K562 (cell line): ENCODE results near the gene SUCNR1. TPM values are rescaled to one million over a fixed set of nuclear protein-coding genes. Genes with fewer than 3 reads are reported as not detected.

Experiments
- CEBPG ChIP-seq, 3 experiments: fragments of 200-800 bp in 1 of 3; sonication (Bioruptor generic) in 1 of 3; sonication (generic) in 1 of 3; formaldehyde crosslinking in 1 of 3; IDR thresholded peaks in 2 of 3; conservative IDR thresholded peaks in 1 of 3; 2 replicates each; pipeline versions ENCODE4 v1.6.1 to v1.8.0; 2016 to 2022; ENCODE audit warnings: missing compliant biosample characterization in 2 of 3, missing genetic modification characterization in 2 of 3, mild to moderate bottlenecking in 1 of 3, missing genetic modification reagents in 1 of 3
- CREB1 ChIP-seq, 2 experiments: sonication (generic) in 1 of 2; formaldehyde crosslinking in 1 of 2; IDR thresholded peaks; 2 replicates each; pipeline versions ENCODE4 v1.6.1 to v1.8.0; 2012 to 2022; ENCODE audit warnings: inconsistent platforms in 1 of 2, mild to moderate bottlenecking in 1 of 2, missing genetic modification reagents in 1 of 2, moderate library complexity in 1 of 2
- ESRRB ChIP-seq: fragments of 250-450 bp; sonication (Bioruptor Pico); IDR thresholded peaks from 2 replicates; pipeline ENCODE4 v1.5.0; 2020; ENCODE audit warnings: mild to moderate bottlenecking, moderate library complexity, borderline replicate concordance
- KDM5B ChIP-seq: fragments of 200-600 bp; sonication (generic); IDR thresholded peaks from 2 replicates; pipeline ENCODE4 v1.6.1; 2012; ENCODE audit warnings: low read depth, mild to moderate bottlenecking, moderate library complexity, low read length, control low read depth, inconsistent platforms; ENCODE audit not compliant: insufficient replicate concordance
- LCOR ChIP-seq: sonication (generic); formaldehyde crosslinking; IDR thresholded peaks from 2 replicates; pipeline ENCODE4 v1.8.0; 2022; ENCODE audit warnings: mild to moderate bottlenecking, missing genetic modification reagents
- MTA1 ChIP-seq: fragments of 450-650 bp; IDR thresholded peaks from 2 replicates; pipeline ENCODE4 v1.6.1; 2017; ENCODE audit warnings: borderline replicate concordance
- NFYB ChIP-seq: IDR thresholded peaks from 2 replicates; pipeline ENCODE4 v1.6.1; 2011; ENCODE audit warnings: mild to moderate bottlenecking, moderate library complexity; ENCODE audit not compliant: insufficient read length; ENCODE audit errors: extremely low read depth
- PURB ChIP-seq: sonication (generic); formaldehyde crosslinking; IDR thresholded peaks from 2 replicates; pipeline ENCODE4 v1.9.0; 2021; ENCODE audit warnings: low read depth, mild to moderate bottlenecking, missing genetic modification reagents
- SAFB2 ChIP-seq: fragments of 200-400 bp; formaldehyde crosslinking; IDR thresholded peaks from 2 replicates; pipeline ENCODE4 v1.6.1; 2018; ENCODE audit warnings: borderline replicate concordance, low read length, low read depth, moderate library complexity; ENCODE audit not compliant: severe bottlenecking
- SMARCB1 ChIP-seq: IDR thresholded peaks from 2 replicates; pipeline ENCODE4 v1.6.1; 2011; ENCODE audit warnings: improper control_type of control experiment, low read depth; ENCODE audit not compliant: insufficient read length
- XRCC4 ChIP-seq: IDR thresholded peaks from one replicate; pipeline ENCODE4 v1.6.1; 2011; ENCODE audit not compliant: insufficient read depth, insufficient read length; ENCODE audit errors: extremely low read depth
- ZNF75A ChIP-seq: fragments of 450-650 bp; formaldehyde crosslinking; IDR thresholded peaks from 2 replicates; pipeline ENCODE4 v1.4.0; 2020; ENCODE audit warnings: mild to moderate bottlenecking
- ZNF79 ChIP-seq: fragments of 250-450 bp; sonication (Bioruptor Pico); IDR thresholded peaks from 2 replicates; pipeline ENCODE4 v1.4.0; 2020; ENCODE audit warnings: low read depth, mild to moderate bottlenecking, moderate library complexity
- polyA plus RNA-seq, 8 experiments: library from polyadenylated mRNA; depleted of rRNA in 4 of 8; stranded (reverse) in 5 of 8; unstranded in 3 of 8; fragments of >200 nt; fragmentation: Nextera tagmentation in 2 of 8; fragmentation: Illumina TruSeq in 1 of 8; extraction: Ambion mirVana in 2 of 8; extraction: Trizol in 1 of 8; gene quantifications; 2 replicates each; pipeline versions ENCODE4 v1.2.1 to v1.2.3, GENCODE V29; 2011 to 2014; ENCODE audit warnings: inconsistent platforms in 1 of 8, missing spikeins in 1 of 8
- total RNA-seq, 7 experiments: library from RNA; depleted of rRNA in 6 of 7; stranded (reverse); fragments of >200 nt in 6 of 7; fragmentation: Illumina TruSeq in 2 of 7; extraction: Trizol in 2 of 7; gene quantifications; 2 replicates each; pipeline versions ENCODE4 v1.2.1 to v1.2.3, GENCODE V29; 2011 to 2021; ENCODE audit warnings: low replicate concordance in 1 of 7
- TF ChIP-seq, protein P1 (sequence below): fragments of 250-450 bp; sonication (Bioruptor Pico); IDR thresholded peaks from 2 replicates; pipeline ENCODE4 v1.5.0; 2021; ENCODE audit warnings: mild to moderate bottlenecking, moderate library complexity
- TF ChIP-seq, protein P2 (sequence below): sonication (generic); formaldehyde crosslinking; IDR thresholded peaks from 2 replicates; pipeline ENCODE4 v1.9.0; 2022; ENCODE audit warnings: mild to moderate bottlenecking, missing genetic modification reagents
- TF ChIP-seq, protein P3 (sequence below): fragments of 150-350 bp; IDR thresholded peaks from 2 replicates; pipeline ENCODE4 v1.6.1; 2014; ENCODE audit warnings: low read depth, mild to moderate bottlenecking, low read length, borderline replicate concordance
- TF ChIP-seq, protein P4 (sequence below): fragments of 250-450 bp; sonication (Bioruptor Pico); IDR thresholded peaks from 2 replicates; pipeline ENCODE4 v1.4.0; 2020; ENCODE audit warnings: borderline replicate concordance

SUCNR1 gene
- total and polyA plus RNA-seq, 9 of the 15 experiments (the other 6 are each of a cell fraction or from before 2014, with no cell fraction given), result 0.04 to 0.54 (median 0.13) TPM

DNA sequence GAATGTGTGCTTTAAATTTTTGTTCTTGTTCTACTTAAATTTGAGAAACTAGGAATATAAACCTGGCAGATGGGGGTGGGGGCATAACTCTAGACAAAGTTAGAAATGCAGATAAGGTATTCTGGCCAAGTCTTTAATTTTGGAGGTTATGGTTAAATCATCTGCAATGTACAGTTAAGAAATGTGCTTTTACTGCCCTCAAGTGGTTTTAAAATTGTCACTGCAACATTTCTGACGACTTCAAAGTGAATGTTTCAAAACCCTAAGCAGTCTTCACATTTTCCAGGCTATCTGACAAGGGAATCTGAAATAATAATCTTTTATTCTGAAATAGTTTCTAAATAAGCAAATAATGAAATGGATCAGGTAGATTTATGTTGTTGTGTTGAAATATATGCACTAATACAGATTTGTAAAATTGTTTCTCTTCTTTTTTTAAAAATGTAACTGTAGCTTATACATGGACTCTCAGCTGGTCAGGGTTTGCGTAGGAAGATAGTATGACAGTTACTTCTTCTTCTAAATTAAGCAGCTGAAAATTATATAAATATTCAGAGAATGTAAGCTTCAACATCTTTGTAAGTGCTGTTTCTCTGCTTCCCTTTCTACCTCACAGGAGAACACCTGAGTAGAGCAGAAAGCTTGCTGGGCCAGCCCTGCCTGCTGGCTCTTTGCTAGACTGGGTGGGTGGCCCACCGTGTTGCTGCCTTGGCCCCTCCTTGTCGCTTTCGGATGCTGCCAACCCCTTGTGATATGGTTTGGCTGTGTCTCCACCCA, 45.0 kb downstream of the SUCNR1 start (continued):
- TF ChIP-seq, protein P1, sequence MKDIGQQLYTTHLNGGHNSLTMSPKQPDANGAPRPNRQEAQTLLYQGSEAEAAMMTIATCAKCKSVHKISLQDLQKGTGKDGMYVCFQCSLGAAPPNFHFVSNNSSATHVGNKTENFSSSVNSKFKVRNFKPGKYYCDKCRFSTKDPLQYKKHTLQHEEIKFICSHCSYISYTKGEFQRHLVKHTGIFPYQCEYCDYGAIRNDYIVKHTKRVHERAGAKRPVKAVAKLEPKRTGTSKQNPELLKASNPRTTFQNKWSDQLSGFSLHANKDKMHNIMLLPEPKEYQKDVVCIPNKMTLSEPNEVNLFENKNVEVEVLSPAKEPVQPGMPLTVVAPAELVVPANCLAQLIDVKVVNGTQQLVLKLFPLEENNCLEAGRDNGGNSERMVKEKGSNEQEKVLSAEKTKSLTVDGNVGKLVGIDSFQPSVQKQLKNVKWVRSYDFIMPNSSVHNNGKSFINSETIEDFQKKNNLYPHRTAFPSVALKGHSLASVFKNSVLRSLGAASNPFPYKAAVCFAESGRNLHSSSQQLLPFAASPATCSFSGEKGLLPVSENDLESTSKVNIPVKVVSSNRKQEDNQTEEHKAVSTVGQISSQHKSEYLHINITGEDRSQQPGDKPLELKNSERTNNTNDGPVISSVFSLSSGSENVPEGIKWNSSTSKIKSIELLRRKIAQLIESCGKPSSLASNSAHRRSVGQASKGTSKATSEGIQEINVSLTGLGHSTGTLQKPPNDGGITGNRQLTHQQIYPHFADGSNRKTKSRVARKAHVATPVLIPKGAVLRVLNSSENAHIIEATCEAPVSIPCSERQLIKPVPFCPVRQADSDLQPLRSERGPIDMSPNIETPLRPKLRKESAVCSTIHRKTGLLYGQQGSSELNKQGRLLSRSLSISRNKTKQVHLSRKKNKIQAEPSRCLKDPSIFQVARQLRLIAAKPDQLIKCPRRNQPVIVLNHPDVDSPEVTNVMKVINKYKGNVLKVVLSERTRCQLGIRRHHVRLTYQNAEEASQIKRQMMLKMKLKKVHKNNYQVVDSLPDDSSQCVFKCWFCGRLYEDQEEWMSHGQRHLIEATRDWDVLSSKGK (CRISPR knock-in tag), result no peak
- TF ChIP-seq, protein P2, sequence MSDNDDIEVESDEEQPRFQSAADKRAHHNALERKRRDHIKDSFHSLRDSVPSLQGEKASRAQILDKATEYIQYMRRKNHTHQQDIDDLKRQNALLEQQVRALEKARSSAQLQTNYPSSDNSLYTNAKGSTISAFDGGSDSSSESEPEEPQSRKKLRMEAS, result no peak
- TF ChIP-seq LCOR (no peak), SMARCB1 (no peak), PURB (CRISPR knock-in tag) (no peak), ZNF79 (CRISPR knock-in tag) (no peak), SAFB2 (no peak), ESRRB (CRISPR knock-in tag) (no peak), ZNF75A (CRISPR knock-in tag) (no peak), NFYB (no peak), KDM5B (no peak), CEBPG (CRISPR knock-in tag; IDR thresholded peaks at IDR 0.05) (no peak), CEBPG (tag; conservative IDR thresholded peaks at IDR 0.05 in 1 of 2, IDR thresholded peaks at IDR 0.05 in 1 of 2) (0 out of 4 replicates have a peak, but pooled peaks of 1 of the 2 experiments have one; percentile 30), CREB1 (IDR thresholded peaks at IDR 0.05) (no peak), CREB1 (CRISPR knock-in tag; IDR thresholded peaks at IDR 0.05) (no peak), XRCC4 (no peak), MTA1 (no peak)
- TF ChIP-seq, protein P3, sequence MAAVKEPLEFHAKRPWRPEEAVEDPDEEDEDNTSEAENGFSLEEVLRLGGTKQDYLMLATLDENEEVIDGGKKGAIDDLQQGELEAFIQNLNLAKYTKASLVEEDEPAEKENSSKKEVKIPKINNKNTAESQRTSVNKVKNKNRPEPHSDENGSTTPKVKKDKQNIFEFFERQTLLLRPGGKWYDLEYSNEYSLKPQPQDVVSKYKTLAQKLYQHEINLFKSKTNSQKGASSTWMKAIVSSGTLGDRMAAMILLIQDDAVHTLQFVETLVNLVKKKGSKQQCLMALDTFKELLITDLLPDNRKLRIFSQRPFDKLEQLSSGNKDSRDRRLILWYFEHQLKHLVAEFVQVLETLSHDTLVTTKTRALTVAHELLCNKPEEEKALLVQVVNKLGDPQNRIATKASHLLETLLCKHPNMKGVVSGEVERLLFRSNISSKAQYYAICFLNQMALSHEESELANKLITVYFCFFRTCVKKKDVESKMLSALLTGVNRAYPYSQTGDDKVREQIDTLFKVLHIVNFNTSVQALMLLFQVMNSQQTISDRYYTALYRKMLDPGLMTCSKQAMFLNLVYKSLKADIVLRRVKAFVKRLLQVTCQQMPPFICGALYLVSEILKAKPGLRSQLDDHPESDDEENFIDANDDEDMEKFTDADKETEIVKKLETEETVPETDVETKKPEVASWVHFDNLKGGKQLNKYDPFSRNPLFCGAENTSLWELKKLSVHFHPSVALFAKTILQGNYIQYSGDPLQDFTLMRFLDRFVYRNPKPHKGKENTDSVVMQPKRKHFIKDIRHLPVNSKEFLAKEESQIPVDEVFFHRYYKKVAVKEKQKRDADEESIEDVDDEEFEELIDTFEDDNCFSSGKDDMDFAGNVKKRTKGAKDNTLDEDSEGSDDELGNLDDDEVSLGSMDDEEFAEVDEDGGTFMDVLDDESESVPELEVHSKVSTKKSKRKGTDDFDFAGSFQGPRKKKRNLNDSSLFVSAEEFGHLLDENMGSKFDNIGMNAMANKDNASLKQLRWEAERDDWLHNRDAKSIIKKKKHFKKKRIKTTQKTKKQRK, result no peak
- TF ChIP-seq, protein P4, sequence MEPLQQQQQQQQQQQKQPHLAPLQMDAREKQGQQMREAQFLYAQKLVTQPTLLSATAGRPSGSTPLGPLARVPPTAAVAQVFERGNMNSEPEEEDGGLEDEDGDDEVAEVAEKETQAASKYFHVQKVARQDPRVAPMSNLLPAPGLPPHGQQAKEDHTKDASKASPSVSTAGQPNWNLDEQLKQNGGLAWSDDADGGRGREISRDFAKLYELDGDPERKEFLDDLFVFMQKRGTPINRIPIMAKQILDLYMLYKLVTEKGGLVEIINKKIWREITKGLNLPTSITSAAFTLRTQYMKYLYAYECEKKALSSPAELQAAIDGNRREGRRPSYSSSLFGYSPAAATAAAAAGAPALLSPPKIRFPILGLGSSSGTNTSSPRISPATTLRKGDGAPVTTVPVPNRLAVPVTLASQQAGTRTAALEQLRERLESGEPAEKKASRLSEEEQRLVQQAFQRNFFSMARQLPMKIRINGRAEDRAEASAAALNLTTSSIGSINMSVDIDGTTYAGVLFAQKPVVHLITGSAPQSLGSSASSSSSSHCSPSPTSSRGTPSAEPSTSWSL (CRISPR knock-in tag), result no peak
